T-helper 2 cell treated with Interferon-gamma antibody and Interleukin-4, amounts not matched to agents 100 ng/mL and 5 ng/mL, for 36 hours (primary cell): ENCODE data around the gene CHST6. TPM values are rescaled to one million over a fixed set of nuclear protein-coding genes. Genes with fewer than 3 reads are reported as not detected.
"Not testable (repeated sequence)": the region's sequence is repeated elsewhere in the genome, so short reads cannot be mapped to it uniquely, and the experiment has no call there.

Experiments used
- intact Hi-C: fragments of 100-400 bp; cut with micrococcal nuclease; formaldehyde crosslinking; loops from one replicate; pipeline ENCODE4 v1.15.1; 2023
- total RNA-seq: library from RNA; stranded (reverse); gene quantifications from 2 replicates; pipeline ENCODE4 v1.2.3, GENCODE V29; 2022

CHST6 gene
- total RNA-seq: 0.05 TPM in 1 of 2 replicates, not detected in the other

DNA sequence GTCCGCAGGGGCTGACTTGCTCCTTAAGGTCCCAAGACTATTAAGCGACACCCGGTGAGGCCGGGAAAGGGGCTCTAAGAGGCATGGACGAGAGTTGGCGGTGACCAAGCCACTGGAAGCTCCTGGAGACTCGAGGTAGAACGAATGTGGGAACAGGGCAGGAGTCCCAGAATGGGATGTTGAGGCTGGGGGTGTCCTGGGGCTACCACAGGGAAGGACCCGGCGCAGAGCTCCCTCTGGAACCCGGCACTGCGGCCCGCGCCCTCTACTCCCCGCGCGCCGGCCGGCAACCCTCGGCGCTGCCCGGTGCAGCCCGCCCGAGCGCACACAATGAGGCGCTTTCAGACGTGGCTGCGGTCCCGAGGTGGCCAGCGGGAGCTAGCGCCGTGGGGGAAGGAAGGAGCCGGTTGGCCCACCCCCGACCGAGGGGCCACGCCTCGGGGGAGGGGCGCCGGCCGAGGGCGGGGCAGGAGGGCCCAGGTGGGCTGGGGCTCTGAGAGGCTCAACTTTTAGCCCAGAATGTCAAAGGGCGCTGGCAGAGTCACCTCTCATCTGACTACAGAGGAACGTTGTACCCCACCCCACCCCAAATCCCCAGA lies at the start of gene CHST6:
Gene CHST6 (minus strand): TSS at position 366 of the 599 bp plus-strand sequence. CDS start 15,613 bp downstream, outside the sequence.
- intact Hi-C loops: no loop called here

DNA sequence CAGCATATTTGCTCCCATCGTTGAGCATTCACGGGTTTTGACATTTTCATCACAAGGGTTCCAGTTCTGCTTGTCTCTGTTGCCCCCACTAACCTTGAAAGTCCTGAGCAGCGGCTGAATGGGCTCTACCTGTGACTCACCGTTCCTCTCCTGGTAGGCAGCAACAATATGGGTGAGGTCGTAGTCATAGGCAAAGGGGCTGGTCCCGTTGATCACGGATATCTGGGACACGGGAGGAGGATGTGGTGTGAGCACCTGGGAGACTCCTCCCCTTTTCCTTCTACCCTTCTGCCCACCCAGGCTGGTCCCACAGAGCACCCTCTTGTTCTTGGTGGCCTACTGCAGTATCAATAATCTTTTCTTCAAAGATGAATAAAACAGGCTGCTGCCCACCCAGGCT lies 47.2 kb upstream of the CHST6 start:
- intact Hi-C loops: not testable (repeated sequence)

DNA sequence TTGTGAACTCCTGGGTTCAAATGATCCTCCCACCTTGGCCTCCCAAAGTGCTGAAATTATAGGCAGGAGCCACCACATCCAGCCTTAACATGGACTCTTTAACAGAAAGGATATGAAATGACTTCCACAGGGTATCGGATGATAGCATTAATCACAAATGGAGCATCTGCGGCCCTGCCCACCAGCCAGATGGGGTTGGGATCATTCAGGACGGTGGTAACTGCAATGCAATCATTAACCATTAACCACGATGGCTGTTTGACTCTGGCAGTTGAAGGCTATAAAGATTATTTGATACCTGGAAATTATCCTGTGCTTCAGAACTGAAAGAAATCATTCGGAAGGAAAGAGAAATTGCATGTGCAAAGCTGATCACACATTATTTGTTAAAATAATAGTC lies 46.0 kb upstream of the CHST6 start:
- intact Hi-C loops: no loop called here

DNA sequence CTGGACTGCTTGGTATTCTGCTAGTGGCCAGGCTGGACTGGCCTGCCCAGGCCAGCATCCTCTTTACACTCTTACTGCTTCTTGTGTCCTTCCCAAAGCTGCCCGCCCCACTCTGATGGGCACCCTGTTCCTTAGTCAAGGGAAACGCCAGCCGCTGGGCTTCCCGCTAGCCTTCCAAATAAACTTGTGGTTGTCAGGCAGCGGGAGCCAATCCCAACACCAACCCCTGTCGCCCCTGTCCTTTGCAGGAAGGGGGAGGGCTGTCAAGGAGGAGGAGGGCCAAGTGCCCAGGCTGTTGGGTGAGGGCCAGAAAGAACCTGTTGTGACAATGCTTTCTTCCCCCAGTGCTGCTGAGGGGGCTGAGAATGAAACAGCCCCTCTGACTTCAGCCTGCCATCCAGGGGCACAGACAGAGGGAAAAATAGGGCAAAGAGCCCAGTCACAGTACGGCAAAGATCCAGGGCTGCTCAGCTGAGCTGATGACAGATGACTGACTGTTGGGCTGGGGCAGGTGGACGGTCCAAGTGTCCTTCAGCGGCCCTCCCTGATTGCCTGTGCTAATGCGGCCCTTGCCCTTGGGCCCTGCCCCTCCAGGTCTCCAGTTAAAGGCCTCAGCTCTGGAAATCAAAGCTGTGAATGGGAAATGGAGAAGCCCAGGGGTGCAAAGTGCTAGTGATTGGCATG lies 43.8 kb upstream of the CHST6 start:
- intact Hi-C loops: not testable (repeated sequence)

DNA sequence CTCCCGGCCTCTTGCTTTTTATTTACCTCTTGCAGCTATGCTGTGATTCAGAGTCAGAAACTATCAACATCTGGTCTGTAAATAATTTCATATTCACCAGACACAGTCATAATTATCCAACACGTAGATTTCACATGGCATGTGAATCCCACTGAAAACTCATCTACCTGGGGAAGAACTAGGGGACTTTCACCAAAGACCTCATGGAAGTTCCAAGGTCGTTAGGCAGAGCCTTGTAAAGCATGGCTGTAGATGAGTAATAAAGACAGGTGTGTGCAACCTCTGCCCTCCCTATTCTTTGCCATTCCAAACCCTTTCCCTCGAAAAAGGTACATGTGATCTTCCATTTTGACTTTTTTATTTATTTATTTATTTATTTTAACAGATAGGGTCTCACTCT lies 42.5 kb upstream of the CHST6 start:
- intact Hi-C loops: no loop called here

DNA sequence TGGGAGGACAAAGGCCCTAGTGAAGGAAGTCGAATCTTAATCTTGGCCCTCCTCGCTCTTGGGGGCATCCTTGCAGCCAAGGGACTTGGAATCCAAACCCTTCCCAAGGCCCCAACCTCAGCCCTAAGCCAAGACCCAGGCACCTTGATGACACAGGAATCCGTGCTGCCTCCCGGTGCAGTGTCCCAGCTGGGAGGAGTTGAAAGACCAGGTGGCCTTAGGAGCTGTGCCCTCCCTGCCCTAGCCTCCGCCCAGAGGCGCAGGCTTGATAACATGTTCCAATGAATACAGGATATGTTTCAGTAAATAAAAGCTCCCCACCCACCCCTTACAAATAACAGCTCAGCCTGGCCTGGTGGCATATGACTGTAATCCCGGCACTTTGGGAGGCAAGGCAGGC lies 40.7 kb upstream of the CHST6 start, which contains the start of gene CHST5:
Gene CHST5 (minus strand): TSS at position 208 of the 400 bp plus-strand sequence. CDS start 5,724 bp downstream, outside the sequence.
- intact Hi-C loops: no loop called here

DNA sequence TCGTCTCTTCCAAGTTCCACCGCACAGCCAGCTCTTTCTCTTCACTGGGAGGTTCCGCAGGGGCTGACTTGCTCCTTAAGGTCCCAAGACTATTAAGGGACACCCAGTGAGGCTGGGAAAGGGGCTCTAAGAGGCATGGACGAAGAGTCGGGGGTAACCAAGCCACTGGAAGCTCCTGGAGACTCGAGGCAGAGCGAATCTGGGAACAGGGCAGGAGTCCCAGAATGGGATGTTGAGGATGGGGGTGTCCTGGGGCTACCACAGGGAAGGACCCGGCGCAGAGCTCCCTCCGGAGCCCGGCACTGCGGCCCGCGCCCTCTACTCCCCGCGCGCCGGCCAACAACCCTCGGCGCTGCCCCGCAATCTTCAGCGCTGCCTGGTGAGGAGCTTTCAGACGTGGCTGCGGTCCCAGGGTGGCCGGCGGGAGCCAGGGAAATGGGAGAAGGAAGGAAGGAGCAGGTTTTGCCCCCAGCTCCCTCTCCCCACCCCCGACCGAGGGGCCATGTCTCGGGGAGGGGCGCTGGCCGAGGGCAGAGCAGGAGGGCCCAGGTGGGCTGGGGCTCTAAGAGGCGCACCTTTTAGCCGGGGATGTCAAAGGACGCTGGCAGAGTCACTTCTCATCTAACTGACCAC lies 40.1 kb upstream of the CHST6 start:
- intact Hi-C loops: no loop called here

DNA sequence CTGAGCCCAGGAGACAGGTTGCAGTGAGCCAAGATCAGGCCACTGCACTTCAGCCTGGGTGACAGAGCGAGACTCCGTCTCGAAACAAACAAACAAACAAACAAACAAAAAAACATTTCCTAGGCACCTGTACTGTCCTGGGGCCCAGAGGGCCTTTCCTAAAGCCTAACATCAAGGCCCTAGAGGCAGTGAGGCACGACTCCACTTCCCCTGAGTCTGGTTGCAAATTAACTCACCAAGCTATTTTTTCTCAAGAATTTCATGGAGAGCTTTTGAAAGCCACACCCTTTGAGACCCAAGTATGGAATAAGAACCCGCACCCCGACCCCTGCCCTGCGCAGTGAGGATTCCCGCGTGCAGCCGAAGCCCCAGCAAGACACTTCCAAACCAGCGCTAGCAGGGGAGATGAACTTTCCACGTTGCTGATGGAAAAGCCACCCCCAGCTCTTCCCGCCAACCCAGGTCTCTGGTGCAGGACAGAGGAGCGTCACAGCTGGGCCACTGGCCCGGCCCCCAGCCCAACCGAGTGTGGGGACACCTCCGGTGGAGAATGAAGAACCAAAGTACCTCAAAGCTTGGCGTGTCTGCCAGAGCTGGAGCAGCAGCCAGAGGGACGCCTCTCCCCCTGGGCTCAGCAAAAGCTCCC lies 39.4 kb upstream of the CHST6 start:
- intact Hi-C loops: no loop called here

DNA sequence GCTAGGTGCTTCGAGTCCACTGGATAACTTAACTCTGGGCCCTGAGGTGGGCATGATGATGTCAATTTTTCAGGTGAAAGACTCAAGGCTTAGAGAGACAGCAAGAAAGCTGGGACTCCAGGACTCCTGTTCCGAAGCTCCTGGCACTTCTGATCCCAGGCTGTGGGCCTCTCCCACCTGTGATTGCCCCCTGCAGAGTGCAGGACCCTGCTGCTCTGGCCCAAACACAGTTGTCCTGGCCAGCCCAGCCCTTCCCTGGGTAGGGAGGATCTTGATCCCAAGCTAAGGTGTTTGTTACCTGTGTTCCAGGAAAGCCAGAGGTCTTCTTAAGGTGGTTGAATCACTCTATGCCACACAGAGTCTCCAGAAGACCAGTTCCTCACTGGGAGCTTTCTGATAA lies 37.5 kb upstream of the CHST6 start:
- intact Hi-C loops: no loop called here

DNA sequence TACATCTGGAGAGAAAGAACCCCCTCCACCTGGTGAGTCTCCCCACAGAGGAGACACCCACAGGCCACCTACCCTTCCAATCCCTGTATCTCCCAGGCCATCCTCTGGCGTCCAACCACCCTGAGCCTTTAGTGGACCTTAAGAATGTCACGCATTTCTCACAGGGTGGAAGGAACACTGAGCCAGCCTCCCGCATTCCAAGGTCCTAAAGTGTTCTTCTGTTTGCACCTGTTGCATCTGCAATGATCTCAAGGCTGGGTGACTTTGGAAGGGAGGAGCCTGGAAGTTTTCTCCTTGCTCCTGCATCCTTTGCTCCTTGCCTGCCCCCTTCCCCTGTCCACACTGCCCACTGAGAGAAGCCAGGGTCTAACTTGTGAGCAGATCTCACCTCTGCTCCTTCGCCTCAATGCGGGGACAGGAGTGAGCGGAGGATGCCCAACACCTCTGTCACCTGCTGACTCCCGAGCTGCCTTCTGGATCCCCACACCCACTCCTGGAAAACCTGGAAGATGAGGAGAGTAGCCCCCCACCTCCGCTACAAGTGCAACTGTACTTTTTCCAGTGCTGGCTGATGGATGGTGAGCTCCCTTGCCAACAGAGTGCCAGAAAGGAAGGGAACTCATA lies 37.0 kb upstream of the CHST6 start:
- intact Hi-C loops: no loop called here

DNA sequence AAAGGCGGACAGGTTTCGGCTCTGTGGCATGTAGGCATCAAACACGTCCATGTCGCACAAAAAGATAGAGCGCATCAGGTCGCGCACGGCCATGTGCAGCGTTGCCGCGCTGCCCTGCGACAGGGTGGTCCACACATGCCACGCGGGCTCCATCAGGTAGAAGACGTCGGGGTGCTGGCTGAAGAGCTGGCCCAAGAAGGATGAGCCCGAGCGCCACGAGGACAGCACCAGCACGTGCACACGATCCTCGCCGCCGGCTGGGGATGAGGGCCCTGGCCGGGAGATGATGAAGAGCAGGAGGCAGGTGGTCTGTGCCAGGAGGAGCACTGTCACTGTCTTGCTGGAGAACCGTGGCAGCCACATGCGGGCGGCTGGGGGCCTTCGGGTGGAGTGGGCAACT lies 34.7 kb upstream of the CHST6 start:
- intact Hi-C loops: no loop called here

DNA sequence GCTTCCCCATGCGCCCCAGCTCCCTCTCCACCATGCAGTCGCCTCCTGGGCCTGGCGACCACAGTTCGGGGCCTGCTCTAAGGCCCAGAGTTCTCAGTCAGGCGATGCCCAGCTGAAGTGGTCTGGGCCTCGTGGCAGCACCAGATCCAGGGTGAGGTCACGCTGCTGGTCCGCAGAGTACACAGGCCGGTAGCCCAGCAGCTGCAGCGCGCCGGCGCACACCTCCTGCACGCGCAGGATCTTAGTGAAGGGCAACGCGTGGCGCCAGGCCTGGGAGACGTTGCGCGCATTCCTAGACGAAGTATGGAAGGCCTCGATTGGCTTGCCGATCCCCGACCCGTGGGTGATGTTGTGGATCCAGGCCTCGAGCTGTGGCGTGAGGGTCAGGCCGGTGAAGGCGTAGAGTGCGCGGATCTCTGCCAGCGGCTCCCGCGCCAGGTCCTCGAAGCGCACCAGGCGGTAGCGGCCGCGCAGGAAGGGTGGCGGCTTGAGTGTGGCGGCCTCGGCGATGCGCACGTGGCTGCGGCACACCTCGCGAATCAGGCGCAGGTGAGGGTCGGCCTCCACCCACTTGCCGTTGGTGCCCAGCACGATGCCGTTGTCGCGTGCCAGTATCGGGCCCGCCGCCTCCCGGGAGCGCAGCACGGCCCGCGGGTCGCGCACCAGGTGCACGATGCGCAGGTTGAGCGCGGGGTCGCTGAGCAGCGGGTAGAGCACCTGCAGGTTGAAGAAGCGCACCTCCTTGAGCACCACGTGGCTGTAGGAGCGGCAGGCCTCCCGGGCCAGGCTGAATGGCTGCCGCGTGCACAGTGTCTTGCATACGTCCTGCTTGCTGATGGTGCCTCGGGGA lies 34.0 kb upstream of the CHST6 start:
- intact Hi-C loops: no loop called here

DNA sequence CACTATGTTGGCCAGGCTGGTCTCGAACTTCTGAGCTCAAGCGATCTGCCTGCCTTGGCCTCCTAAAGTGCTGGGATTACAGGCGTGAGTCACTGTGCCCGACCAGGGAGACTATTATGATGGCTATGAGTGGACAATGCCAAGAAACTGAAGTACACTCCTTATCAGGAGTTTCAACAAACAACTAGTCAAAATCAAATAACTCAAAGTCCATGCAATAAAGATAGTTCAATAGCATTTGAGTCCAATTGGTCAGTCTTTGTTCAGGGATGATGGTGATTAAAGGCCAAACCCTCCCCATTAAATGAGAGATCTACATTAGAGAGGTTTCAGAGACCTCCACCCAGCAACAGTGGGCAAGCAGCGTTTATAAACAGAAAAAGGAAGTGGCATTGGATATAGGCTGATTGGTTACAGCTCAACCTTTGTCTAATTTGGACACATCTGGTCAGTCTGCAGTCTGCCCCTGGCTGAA lies 32.6 kb upstream of the CHST6 start:
- intact Hi-C loops: no loop called here

DNA sequence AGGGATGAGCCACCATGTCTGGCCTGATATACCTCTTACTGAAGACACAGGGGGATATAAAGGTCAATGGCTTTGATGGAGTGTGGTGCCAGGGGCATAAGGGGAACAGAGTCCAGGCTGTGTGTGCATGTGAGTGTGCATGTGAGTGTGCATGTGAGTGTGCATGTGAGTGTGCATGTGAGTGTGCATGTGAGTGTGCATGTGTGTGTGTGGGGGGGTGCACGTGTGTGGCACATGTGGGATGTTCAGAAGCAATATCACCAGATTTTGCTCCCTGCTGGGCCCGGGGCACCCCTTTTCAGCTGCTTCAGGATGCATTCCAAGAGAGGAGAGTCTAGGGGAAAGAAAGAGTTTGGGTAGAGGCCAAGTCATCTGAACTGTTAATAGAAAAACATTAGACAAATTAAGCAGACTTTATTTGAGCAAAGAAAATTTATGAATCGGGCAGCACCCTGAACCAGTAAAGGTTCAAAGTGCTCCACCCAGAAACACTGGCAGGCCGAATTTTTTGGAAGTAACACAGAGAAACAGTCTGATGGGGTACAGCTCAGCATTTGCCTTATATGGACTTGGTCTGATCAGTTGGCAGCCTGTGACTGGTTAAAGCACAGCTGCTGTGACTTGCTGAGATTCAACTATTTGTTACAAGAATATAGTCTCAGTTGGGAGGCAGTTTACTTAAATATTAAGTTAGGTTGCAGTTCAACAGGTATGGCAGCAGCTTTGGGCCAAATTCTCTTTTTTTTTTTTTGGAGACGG lies 31.0 kb upstream of the CHST6 start:
- intact Hi-C loops: no loop called here

DNA sequence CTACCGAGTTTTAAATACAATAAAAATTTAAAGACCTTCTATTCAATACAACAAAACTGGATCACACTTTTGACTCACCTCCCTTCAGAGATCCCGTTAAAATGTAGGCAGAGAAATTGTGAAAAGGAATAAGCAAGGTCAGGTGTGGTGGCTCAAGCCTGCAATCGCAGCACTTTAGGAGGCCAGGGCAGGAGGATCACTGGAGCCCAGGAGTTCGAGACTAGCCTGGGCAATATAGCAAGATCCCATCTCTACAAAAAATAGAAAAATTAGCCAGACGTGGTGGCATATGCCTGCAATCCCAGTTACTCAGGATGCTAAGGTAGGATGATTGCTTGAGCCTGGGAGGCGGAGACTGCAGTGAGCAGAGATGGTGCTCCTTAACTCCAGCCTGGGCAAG lies 23.9 kb upstream of the CHST6 start:
- intact Hi-C loops: no loop called here

DNA sequence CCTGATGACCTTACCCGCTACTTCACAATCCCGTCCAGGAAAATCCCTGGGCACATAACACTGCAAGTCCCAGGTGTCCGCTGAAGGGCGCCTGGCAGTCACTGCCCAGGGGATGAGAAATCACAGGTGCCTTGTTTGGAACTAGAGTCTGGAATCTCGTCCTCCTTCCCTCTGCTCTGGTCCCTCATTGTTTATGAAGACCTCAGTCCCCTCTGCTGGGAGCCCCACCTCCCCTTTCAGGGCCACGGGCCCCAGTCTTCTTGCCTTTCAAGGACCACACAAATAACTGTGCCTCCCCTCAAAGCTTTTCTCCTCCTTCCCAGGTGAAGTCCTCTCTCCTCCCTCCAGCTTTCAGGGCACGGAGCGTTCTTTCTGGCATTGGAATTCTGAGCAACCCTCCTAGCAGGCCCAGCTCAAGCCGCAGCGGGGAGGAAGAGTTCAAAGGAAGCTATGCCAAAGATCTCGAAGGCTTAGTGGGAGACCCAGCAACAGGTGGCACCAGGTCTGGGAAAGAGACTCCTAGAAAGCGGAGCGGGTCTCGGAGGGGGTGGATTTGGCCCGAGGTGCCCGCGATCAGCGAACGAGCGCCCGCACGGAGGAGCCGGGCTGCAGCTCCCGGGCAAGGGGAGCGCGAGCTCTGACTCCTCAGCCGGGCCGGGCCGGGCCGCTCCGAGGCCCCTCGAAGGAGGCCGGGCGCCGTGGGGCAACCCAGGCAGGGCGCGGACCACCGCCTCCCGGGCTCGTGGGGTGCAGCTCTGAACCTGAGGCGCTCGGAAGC lies 21.1 kb upstream of the CHST6 start:
- intact Hi-C loops: loop anchor here (2.0 kb wide), 1 partner anchor 52 kb away; the partner anchor contains the start of gene TMEM170A

DNA sequence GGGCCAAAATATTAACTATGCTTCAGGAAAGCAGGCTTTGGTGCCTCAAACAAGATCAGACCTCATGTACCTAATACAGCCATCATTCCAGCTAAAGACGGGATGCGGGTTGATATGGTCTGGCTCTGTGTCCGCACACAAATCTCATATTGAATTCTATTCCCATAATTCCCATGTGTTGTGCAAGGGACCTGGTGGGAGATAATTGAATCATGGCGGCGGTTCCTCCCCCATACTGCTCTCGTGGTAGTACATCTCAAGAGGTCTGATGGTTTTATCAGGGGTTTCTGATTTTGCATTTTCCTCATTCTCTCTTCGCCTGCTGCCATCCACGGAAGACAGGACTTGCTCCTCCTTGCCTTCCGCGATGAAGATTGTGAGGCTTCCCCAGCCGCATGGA lies 19.1 kb upstream of the CHST6 start:
- intact Hi-C loops: no loop called here

DNA sequence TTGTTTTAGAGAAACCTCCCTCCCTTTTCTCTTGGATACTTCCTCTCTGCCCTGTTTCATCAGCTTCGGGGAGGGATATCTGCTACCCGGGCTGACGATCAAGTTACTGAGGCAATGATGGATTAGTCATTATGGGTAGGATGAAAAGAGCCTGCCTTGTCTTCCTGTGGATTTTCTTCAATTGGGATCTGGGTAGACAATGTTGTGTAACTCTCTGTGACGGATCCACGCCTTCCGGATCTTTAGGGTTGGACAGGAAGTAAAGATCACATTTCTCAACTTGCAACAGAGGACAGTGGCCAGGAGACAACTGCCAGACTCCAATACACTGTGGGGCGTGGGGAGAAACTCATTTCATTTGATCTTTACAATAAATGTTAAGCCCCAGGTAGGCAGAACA lies 11.3 kb upstream of the CHST6 start:
- intact Hi-C loops: no loop called here

DNA sequence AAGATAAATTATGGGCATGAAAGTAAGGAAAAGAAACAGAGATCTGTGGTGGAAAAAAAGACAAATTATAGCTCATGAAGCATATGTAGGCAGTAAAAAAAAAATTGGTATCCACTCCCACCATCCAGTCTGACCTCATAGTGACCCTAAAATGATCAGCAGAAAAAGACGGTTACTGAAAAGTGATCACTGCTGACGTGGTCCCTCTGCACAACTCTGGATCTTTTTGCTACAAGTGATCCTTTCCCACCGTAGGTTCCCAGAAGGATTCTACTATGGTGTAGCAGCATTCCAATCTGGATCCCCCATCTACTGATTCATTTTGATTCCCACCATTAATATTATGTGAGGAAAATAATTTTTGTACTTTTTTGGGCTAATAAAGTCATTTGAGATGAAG lies 10.9 kb upstream of the CHST6 start:
- intact Hi-C loops: no loop called here
